HG03432 (cell line): ENCODE measurements around the gene TRIM48.
"Not testable (repeated sequence)": the region's sequence is repeated elsewhere in the genome, so short reads cannot be mapped to it uniquely, and the experiment has no call there.

Experiments
- ATAC-seq: cut with Tn5 transposase; IDR thresholded peaks from one replicate; pipeline ENCODE4 v1.9.1; 2021; ENCODE audit warnings: mild to moderate bottlenecking, moderate library complexity; ENCODE audit not compliant: unreplicated experiment

The TRIM48 gene, protein sequence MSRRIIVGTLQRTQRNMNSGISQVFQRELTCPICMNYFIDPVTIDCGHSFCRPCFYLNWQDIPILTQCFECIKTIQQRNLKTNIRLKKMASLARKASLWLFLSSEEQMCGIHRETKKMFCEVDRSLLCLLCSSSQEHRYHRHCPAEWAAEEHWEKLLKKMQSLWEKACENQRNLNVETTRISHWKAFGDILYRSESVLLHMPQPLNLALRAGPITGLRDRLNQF

GRCh38 chr11:55261855-55262254 is at the start of gene TRIM48:
TSS of gene TRIM48 (plus strand) at chr11:55262155. CDS start at chr11:55262268, 113 bp downstream.
- ATAC-seq, result not testable (repeated sequence)

GRCh38 chr11:55238316-55238715 is 23.6 kb upstream of the TRIM48 start:
- not testable (repeated sequence) for ATAC-seq

GRCh38 chr11:55263081-55263480 is 1.1 kb downstream of the TRIM48 start:
- ATAC-seq, result no peak
